ENCODE data around the gene OTOGL.

DNA sequence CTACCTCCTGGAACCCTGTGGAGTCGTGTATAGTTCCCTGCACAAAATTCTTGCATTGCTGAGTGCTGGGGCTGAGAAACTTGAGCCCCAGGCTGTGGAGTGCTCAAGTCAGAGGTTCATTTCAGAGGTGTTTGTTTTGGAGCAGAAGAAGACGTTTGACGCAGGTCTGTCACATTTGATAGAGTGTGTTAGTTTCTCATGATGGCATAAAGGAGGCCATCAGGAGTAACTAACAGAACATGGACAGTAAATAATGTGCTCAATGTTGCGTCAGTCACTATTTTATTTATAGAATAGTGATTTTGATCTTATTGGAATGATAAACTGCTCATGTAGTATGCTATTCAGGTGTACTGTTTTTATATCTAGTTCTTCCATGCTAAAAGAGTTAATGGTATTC is 44.2 kb downstream of the OTOGL start:
- TF ChIP-seq, protein P1, sequence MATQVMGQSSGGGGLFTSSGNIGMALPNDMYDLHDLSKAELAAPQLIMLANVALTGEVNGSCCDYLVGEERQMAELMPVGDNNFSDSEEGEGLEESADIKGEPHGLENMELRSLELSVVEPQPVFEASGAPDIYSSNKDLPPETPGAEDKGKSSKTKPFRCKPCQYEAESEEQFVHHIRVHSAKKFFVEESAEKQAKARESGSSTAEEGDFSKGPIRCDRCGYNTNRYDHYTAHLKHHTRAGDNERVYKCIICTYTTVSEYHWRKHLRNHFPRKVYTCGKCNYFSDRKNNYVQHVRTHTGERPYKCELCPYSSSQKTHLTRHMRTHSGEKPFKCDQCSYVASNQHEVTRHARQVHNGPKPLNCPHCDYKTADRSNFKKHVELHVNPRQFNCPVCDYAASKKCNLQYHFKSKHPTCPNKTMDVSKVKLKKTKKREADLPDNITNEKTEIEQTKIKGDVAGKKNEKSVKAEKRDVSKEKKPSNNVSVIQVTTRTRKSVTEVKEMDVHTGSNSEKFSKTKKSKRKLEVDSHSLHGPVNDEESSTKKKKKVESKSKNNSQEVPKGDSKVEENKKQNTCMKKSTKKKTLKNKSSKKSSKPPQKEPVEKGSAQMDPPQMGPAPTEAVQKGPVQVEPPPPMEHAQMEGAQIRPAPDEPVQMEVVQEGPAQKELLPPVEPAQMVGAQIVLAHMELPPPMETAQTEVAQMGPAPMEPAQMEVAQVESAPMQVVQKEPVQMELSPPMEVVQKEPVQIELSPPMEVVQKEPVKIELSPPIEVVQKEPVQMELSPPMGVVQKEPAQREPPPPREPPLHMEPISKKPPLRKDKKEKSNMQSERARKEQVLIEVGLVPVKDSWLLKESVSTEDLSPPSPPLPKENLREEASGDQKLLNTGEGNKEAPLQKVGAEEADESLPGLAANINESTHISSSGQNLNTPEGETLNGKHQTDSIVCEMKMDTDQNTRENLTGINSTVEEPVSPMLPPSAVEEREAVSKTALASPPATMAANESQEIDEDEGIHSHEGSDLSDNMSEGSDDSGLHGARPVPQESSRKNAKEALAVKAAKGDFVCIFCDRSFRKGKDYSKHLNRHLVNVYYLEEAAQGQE (IDR thresholded peaks at IDR 0.05; ENCODE audit: insufficient read depth in 1 of 2, low read depth in 2 of 2, low read length in 2 of 2), result no peak
- TF ChIP-seq POLR2AphosphoS5 (IDR thresholded peaks at IDR 0.05; ENCODE audit: low read depth, low read length), result no peak
